Stimulated activated CD4-positive, alpha-beta T cell treated with anti-CD3 and anti-CD28 coated beads, Interleukin-12 subunit alpha, Interleukin-12 subunit beta, amount 100 ng/mL, for 48 hours (primary cell): ENCODE measurements around the gene TXNDC15.
"Not testable (repeated sequence)": the region's sequence is repeated elsewhere in the genome, so short reads cannot be mapped to it uniquely, and the experiment has no call there.

Experiments
- DNase-seq, 3 donors: peaks; one replicate each; pipeline ENCODE4 v3.0.0-alpha.2; 2020; ENCODE audit warnings: low read depth in 2 of 3, low spot score in 1 of 3

Gene TXNDC15

DNA sequence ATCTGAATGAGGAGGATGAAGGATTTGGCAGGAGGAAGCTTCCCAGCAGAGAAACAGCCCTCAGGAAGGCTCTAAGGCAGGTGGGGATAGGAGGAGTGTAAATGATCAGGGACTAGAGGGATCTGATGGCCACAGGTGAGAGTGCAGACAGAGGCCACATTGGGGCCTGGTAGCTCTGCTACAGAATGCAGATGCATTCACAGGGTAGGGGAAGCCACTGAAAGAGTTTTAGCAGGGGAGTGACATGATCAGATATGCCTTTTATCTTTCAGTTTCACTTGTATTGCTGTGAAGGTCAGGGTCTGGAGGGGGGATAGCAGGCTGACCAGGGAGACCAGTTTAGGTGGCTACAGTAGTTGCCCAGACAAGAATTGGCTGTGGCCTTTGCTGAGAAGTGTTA lies 3.0 kb downstream of the TXNDC15 start:
- no peak for DNase-seq

DNA sequence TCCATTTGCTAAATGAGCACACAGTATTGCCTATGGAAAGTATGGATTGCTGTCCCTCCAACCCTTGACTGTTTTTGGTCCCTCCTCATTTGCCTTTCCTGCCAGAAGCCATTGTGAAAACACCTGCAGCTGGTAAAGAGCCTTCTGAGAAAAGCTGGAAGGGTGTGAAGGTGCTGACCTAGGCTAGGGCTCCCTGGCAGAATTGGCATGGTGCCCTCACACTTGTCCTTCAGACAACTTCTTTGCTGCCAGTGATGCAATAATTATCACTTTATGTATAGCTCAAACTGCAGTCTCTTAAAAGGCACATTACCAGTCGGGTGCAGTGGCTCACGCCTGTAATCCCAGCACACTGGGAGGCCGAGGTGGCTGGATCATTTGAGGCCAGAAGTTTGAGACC lies 4.2 kb downstream of the TXNDC15 start:
- no peak for DNase-seq

DNA sequence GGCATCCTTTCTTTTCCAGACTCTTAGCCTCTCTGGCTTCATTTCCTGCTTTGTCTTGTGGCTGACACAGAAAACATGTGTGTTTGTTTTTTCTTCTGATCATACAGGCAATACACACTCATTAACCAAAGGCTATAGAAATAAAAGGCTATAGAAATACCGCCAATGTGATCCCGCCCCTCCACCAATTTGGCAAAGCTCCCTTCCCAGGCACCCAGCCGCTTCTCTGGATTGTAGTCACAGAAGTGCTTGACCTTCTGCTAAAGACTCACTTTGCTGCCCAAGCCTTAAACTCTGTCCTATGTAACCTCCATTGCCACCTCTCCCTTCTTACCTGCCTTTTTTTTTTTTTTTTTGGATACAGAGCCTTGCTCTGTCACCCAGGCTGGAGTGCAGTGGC lies 5.3 kb downstream of the TXNDC15 start:
- DNase-seq, result no peak

DNA sequence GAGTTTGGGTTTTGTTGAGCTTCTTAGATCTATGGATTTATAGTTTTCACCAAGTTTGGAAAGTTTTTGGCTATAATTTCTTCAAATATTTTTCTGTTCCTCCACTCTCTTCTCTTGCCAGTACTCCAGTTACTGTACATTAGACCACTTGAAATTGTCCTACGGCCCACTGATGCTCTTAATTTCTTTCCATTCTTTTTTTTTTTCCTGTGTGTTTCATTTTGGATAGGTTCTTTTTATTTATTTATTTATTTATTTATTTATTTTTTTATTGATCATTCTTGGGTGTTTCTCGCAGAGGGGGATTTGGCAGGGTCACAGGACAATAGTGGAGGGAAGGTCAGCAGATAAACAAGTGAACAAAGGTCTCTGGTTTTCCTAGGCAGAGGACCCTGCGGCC lies 6.8 kb downstream of the TXNDC15 start:
- not testable (repeated sequence) for DNase-seq

DNA sequence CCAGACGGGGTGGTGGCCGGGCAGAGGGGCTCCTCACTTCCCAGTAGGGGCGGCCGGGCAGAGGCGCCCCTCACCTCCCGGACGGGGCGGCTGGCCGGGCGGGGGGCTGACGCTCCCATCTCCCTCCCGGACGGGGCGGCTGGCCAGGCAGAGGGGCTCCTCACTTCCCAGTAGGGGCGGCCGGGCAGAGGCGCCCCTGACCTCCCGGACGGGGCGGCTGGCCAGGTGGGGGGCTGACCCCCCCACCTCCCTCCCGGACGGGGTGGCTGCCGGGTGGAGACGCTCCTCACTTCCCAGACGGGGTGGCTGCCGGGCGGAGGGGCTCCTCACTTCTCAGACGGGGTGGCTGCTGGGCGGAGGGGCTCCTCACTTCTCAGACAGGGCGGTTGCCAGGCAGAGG lies 7.5 kb downstream of the TXNDC15 start:
- DNase-seq, result not testable (repeated sequence)

DNA sequence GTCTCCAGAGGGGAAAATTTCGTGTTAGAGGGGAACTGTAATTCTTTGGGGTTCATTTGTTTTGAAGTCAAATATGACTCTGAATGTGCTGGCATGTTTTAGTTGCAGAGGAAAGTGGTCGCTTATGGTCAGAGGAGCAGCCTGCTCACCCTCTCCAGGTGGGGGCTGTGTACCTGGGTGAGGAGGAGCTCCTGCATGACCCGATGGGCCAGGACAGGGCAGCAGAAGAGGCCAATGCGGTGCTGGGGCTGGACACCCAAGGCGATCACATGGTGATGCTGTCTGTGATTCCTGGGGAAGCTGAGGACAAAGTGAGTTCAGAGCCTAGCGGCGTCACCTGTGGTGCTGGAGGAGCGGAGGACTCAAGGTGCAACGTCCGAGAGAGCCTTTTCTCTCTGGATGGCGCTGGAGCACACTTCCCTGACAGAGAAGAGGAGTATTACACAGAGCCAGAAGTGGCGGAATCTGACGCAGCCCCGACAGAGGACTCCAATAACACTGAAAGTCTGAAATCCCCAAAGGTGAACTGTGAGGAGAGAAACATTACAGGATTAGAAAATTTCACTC lies 13.5 kb downstream of the TXNDC15 start:
- no peak for DNase-seq

DNA sequence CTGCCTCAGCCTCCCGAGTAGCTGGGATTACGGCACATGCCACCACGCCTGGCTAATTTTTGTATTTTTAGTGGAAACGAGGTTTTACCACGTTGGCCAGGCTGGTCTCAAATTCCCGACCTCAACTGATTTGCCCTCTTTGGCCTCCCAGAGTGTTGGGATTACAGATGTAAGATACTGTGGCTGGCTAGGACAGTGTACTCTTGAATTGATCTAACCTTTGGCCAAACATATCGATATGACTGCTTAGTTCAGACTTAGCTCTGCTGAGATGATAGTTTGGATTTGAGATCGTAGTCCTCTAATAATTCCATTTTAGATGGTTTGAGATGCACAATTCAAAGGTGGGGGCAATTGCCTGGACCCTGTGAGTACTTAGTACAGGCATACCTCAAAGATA lies 15.2 kb downstream of the TXNDC15 start:
- DNase-seq, result no peak

DNA sequence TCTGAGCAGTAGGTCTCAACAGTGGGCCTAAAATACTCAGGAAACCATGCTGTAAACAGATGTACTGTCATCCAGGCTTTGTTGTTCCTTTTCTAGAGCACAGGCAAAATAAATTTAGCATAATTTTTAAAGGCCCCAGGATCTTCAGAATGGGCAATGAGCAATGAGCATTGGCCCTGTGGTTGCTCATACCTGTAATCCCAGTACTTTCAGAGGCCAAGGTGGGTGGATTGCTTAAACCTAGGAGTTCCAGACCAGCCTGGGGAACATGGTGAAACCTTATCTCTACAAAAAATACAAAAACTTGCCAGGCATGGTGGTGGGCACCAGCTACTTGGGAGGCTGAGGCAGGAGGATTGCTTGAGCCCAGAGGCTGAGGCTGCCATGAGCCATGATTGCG lies 17.3 kb downstream of the TXNDC15 start:
- DNase-seq, result no peak

DNA sequence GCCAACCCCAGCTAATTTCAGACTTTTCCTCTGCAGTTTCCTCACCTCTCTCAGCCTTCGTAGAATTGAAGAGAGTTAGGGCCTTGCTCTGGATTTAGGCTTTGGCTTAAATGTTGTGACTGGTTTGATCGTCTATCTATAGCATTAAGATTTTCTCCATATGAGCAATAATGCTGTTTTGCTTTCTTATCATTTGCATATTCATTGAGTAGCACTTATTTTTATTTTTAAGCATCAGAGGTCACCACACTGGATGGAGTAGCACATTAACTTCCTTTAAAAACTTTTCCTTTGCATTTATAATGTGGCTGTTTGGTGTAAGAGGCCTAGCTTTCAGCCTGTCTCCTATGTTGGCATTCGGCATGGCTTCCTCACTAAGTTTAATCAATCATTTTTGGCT lies 18.1 kb downstream of the TXNDC15 start:
- no peak for DNase-seq

DNA sequence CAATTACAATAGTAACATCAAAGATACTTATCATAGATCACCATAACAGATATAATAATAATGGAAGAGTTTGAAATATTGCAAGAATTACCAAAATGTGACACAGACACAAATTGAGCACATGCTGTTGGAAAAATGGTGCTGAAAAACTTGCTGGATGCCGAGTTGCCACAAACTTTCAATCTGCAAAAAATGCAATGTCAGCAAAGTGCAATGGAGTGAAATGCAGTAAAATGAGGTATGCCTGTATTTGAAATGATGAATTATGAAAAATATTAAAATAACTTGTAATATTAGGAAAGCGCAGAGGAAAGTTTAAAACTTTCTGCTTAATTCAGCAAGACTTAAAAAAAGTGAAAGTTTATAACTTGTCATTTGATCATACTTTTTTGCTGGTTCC lies 18.8 kb downstream of the TXNDC15 start:
- DNase-seq, result no peak

DNA sequence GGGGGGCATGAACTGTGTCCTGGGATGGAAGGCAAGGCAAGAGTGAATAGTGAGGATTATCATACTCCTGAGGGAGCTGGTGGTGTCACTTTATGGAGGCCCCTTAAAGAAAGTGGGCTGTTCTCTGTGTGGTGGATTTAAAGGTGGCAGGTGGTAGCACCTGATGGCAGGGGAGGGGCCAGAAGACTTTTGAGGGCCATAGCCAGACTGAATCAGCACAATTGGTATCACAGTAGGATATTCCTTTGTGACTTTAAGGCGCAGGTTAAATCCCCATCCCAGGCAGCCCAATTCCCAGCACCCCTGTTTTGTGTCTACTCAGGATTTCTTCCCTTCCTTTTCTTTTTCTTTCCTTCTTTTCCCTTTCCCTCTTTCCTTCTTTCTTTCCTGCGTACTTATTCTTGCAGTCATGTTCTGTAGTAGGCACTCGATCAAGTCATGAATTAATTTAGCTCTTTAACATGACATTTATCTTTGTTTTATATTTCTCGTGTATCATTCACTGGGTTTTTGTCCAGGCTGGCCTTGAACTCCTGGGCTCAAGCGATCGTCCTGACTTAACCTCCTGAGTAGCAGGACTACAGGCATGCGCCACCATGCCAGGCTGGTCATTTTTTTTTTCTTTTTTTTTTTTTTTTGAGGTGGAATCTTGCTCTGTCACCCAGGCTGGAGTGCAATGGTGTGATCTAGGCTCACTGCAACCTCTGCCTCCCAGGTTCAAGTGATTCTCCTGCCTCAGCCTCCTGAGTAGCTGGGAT lies 19.8 kb downstream of the TXNDC15 start:
- no peak for DNase-seq

DNA sequence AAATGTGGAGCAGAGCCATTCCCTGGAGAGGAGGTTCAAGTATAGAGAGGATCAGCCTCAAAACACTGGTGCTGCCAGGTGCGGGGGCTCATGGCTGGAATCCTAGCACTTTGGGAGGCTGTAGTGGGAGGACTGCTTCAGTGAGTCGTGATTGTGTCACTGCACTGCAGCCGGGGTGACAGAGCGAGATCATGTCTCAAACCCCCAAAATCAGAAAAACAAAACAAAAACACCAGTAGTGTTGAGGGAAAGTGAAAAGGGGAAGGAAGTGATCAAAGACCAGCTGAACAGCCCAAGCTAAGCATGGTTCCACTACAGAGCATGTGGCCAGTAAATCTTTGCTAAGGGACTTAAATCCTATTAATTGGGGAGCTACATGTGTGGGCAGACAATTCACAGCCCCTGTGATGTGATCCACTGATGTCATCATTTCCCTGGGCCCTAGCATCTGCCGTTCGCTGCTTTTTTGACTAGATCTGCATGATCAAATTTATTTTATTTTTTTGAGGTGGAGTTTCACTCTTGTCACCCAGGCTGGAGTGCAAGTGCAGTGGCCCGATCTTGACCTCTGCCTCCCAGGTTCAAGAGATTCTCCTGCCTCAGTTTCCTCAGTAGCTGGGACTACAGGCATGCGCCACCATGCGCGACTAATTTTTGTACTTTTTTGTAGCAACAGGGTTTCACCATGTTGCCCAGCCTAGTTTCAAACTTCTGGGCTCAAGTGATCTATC lies 28.1 kb downstream of the TXNDC15 start:
- DNase-seq, result no peak

DNA sequence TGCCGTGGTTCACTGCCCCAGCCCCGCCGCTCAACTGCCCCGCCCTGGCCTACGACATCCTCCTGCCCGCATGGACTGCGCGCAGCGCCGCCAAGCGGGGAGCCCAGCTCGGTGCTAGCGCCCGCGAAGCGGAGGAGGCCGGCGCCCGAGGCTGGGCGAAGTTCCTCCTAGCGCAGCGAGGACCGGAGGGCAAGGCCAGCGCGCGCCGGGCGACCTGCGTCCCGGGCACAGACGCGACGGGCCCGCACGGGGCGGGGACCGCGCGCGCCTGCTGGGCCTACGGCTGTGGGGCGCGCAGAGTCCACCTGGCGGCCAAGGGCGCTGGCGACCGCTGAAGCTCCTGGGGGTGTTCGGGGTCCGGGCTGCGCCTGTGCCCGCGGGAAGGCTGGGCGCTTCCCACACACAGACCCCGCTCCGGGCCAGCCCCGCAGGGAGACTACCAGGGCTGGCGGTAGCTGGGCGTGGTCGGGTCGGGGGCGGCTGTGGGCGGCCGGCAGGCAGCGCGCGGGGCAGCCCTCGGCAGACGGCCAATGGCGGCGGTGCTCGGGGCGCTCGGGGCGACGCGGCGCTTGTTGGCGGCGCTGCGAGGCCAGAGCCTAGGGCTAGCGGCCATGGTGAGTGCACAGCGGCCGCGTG lies 30.6 kb downstream of the TXNDC15 start, which contains the start of gene PCBD2:
Gene PCBD2, plus strand, starts transcription at position 522 of the 636 bp plus-strand sequence. Its CDS starts 9 bp downstream, at position 531.
- peak; percentile 84 to 92 (median 90) for DNase-seq

DNA sequence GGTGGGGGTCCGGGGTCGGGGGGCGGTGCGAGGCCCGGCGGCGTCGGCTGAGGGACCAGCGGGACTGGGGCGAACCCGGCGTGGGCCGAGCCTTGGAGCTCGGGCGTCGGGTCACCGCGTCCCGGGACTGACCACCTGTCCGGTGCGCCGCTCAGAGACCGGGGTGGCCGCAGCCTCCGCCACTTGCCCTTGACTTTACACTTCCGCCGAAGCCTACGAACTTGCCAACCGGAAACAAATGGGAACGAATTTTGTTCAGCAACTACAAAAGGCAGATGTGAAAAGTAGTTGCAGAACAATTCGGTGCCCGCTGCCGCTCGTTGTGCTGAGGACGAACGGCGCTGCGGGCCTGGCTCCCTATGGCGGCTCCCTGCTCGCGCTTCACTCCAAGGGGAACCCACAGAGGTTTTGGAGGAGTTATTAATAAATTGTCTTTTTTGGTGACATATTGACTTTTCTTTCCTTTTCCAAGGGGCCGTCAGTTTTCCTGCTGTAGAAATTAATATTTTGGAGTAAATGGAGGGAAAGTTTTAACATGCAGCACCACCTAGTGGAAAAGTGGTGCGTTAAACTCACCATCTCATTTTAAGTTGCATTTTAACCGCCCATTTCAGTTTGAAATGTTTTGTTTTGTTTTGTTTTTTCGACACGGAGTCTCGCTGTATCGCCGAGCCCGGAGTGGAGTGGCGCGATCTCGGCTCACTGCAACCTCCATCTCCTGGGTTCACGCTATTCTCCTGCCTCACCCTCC lies 31.2 kb downstream of the TXNDC15 start:
- DNase-seq, result peak; percentile 32 to 57 (median 41)

DNA sequence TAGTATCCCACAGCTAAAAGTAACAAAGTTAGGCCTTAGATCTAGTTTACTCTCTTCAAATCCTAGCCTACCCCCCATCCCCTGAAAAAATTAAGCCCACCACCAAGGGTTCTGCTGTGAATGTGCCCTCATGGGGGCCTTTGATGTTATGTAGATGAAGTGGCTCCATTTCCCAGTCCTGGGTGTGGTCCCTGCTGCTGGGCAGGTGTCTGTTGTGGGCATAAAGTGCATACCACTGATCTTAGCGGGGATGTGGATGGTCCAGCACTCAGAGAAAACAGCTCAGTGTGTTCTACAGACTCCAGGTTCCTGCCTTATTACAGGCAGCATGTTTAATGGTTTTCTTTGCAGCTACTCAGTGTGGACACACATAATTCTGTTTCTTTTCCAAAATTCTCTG lies 32.6 kb downstream of the TXNDC15 start:
- no peak for DNase-seq

DNA sequence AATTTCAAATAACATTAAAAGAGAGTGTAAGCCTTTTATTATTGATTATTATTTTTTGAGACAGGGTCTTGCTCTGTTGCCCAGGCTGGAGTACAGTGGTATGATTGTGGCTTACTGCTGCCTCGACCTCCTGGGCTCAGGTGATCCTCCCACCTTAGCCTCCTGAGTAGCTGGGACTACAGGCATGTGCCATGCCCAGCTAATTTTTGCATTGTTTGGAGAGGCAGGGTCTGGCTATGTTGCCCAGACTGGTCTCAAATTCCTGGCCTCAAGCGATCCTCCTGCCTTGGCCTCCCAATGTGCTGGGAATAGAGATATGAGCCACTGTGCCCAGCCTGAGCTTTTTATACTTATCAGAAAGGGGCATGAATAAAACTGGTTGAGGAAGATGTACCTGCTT lies 36.6 kb downstream of the TXNDC15 start:
- DNase-seq, result not testable (repeated sequence)

DNA sequence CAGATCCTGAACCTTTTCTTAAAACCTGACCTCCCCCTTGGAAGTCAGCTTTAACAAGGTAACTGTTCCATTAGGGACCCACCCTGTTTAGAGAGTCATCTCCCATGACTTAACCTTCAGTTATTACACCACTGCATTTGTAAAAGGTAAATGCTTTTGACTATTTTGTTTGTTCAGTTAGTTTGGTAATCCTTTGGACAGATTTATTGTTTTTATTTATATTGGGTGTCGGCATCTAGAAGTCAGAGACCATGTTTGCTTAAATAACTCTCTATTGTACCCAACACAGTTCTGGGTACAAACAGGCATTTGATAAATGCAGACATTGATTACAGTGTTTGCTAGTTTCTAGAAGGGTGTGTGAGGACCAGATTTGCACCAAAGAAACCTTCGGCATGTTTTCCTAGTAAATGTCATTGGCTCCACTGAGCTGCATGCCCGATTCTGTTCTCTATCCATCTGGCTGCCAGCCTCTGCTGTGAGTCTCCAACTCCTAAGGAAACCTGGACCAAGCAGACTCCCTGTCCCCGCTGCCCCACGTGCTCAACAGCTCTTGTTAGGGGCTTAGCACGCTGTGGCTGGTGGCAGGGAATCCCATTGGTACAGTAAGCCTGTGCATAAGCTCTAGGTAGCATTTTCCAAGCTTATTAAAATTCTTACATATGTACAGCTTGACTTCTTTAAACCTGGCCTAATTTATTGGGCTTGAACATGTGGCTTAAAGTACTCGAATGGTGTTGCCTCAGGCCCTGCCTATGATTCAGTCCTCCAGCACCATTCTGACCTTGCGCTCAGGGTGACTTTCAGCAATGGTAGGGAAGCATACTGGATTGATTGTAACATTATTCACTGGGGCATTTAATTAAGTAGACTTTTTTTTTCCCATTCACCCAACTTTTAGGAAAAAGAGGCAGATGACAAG lies 37.4 kb downstream of the TXNDC15 start:
- DNase-seq, result no peak

DNA sequence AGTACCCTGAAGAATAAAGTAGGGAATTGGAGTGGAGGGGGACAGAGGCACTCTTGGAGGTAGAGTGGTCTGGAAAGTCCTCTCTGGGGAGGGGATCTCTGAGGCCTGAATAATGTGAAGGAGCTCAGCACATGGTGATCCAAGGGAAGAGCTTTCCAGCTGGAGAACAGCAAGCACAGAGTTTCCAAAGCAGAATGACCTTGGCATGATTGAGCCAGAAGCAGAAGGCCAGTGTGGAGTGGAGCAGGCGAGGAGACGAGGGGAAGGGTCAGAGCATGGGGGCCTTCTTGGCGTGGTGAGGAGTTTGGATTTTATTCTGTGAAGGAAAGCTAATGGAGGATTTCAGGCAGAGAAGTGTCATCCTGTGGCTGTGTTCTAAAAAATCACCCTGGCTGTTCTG lies 39.1 kb downstream of the TXNDC15 start:
- DNase-seq, result no peak

DNA sequence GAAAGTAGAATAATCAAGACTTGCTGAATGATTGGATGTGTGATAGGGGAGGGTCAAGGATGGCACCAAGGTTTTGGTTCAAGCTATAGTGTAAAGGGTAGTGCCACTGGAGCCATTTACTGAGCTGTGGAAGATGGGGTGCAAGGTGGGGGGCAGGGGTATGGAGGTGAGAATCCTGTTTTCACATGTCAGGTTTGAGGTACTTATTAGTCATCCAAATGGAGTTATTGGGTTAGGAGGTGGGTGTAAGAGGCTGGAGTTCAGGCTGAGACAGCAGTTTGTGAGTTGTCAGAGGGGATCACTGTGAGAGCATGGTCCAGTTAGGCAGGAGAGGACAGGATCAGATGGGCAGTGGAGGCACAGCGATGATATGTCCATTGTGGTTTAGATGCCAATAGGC lies 39.6 kb downstream of the TXNDC15 start:
- DNase-seq, result no peak
